ENCODE results near the gene TEX19. TPM values are rescaled to one million over a fixed set of nuclear protein-coding genes. Genes with fewer than 3 reads are reported as not detected.
"Not testable (repeated sequence)": the region's sequence is repeated elsewhere in the genome, so short reads cannot be mapped to it uniquely, and the experiment has no call there.

TEX19 gene
- total RNA-seq, 1 experiment from 2014 or later = 0.21 TPM

- H3K27ac ChIP-seq (ENCODE audit: low read length) = no peak overlapping the region
Observed at GRCh38 chr17:82410014-82410716, 51.1 kb downstream of the TEX19 start.

GRCh38 chr17:82411396-82412053, 52.5 kb downstream of the TEX19 start:
- Histone ChIP-seq H3K4me1 (ENCODE audit: control insufficient read depth, insufficient read depth, low read length) (peaks cover 9% of the 10 kb centered on the region), H3K36me3 (ENCODE audit: control insufficient read depth, insufficient read depth, low read length) (no peaks in the 10 kb centered on the region), H3K27ac (ENCODE audit: low read length) (no peak overlapping the region), H3K9me3 (ENCODE audit: control insufficient read depth, insufficient read depth, low read depth, low read length) (no peaks in the 10 kb centered on the region), H3K27me3 (ENCODE audit: control insufficient read depth, insufficient read depth, low read length) (no peaks in the 10 kb centered on the region), H3K4me3 (ENCODE audit: low read depth in 2 of 2, low read length in 2 of 2) (no peak overlapping the region)
- intact Hi-C loops (cut with micrococcal nuclease; ENCODE audit: unreplicated experiment) = no loop called here
- in situ Hi-C loops (cut with HindIII; ENCODE audit: low pct_unique_long_range_greater_than_20kb, low sequenced_read_pairs) = no loop called here
- no peak for DNase-seq (ENCODE audit: low read depth, low spot score)
- POLR2A ChIA-PET = no interaction called here
- BruUV-seq (replicated peaks) = no TSS peak
- CTCF ChIA-PET = interaction anchor here (0.7 kb wide), 1 partner anchor 41 kb away, joined by 5 read pairs; no protein-coding TSS in a partner anchor
- no peak for ATAC-seq
- TF ChIP-seq REST (IDR thresholded peaks at IDR 0.05; ENCODE audit: insufficient read depth in 1 of 2, low read depth in 2 of 2, low read length in 1 of 2) = no peak
- TF ChIP-seq, protein P1, sequence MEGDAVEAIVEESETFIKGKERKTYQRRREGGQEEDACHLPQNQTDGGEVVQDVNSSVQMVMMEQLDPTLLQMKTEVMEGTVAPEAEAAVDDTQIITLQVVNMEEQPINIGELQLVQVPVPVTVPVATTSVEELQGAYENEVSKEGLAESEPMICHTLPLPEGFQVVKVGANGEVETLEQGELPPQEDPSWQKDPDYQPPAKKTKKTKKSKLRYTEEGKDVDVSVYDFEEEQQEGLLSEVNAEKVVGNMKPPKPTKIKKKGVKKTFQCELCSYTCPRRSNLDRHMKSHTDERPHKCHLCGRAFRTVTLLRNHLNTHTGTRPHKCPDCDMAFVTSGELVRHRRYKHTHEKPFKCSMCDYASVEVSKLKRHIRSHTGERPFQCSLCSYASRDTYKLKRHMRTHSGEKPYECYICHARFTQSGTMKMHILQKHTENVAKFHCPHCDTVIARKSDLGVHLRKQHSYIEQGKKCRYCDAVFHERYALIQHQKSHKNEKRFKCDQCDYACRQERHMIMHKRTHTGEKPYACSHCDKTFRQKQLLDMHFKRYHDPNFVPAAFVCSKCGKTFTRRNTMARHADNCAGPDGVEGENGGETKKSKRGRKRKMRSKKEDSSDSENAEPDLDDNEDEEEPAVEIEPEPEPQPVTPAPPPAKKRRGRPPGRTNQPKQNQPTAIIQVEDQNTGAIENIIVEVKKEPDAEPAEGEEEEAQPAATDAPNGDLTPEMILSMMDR (IDR thresholded peaks at IDR 0.05) = no peak
- TF ChIP-seq POLR2AphosphoS5 (IDR thresholded peaks at IDR 0.05; ENCODE audit: low read depth, low read length) = no peak

More at GRCh38 chr17:82410014-82410716, 51.1 kb downstream of the TEX19 start:
- no peak for ATAC-seq
- no peaks in the 10 kb centered on the region for H3K27me3 ChIP-seq (ENCODE audit: control insufficient read depth, insufficient read depth, low read length)
- in situ Hi-C loops (cut with HindIII; ENCODE audit: low pct_unique_long_range_greater_than_20kb, low sequenced_read_pairs) (no loop called here), intact Hi-C loops (cut with micrococcal nuclease; ENCODE audit: unreplicated experiment) (no loop called here)
- no peak for DNase-seq (ENCODE audit: low read depth, low spot score)
- CTCF ChIA-PET = interaction anchor here (0.6 to 0.7 kb wide), 2 partner anchors 57 to 73 kb away, joined by 4 to 6 read pairs; no protein-coding TSS in a partner anchor
- no TSS peak for BruUV-seq (replicated peaks)
- H3K9me3 ChIP-seq (ENCODE audit: control insufficient read depth, insufficient read depth, low read depth, low read length) = no peaks in the 10 kb centered on the region
- H3K4me1 ChIP-seq (ENCODE audit: control insufficient read depth, insufficient read depth, low read length) = peaks cover 9% of the 10 kb centered on the region
- TF ChIP-seq POLR2AphosphoS5 (IDR thresholded peaks at IDR 0.05; ENCODE audit: low read depth, low read length) (no peak), TCF7L2 (IDR thresholded peaks at IDR 0.05; ENCODE audit: low read depth, low read length) (no peak), SIN3A (IDR thresholded peaks at IDR 0.05; ENCODE audit: borderline replicate concordance, insufficient read depth, low read depth, low read length) (no peak), REST (IDR thresholded peaks at IDR 0.05; ENCODE audit: insufficient read depth in 1 of 2, low read depth in 2 of 2, low read length in 1 of 2) (no peak)
- TF ChIP-seq, protein P1 (IDR thresholded peaks at IDR 0.05) = no peak
- POLR2A ChIA-PET = interaction anchor here (0.6 kb wide), 1 partner anchor 848 kb away, joined by 8 read pairs; no protein-coding TSS in a partner anchor
- H3K36me3 ChIP-seq (ENCODE audit: control insufficient read depth, insufficient read depth, low read length) = no peaks in the 10 kb centered on the region
- no peak overlapping the region for H3K4me3 ChIP-seq (ENCODE audit: low read depth in 2 of 2, low read length in 2 of 2)

GRCh38 chr17:82412081-82412480, 53.0 kb downstream of the TEX19 start:
- intact Hi-C loops (cut with micrococcal nuclease; ENCODE audit: unreplicated experiment) = not testable (repeated sequence)

More at GRCh38 chr17:82412081-82412480, 53.0 kb downstream of the TEX19 start:
- H3K9me3 ChIP-seq (ENCODE audit: control insufficient read depth, insufficient read depth, low read depth, low read length); H3K36me3 ChIP-seq (ENCODE audit: control insufficient read depth, insufficient read depth, low read length); H3K27me3 ChIP-seq (ENCODE audit: control insufficient read depth, insufficient read depth, low read length); in situ Hi-C loops (cut with HindIII; ENCODE audit: low pct_unique_long_range_greater_than_20kb, low sequenced_read_pairs); H3K4me1 ChIP-seq (ENCODE audit: control insufficient read depth, insufficient read depth, low read length); DNase-seq (ENCODE audit: low read depth, low spot score); ATAC-seq; H3K4me3 ChIP-seq (ENCODE audit: low read depth in 2 of 2, low read length in 2 of 2); POLR2A ChIA-PET; CTCF ChIA-PET; BruUV-seq (replicated peaks); H3K27ac ChIP-seq (ENCODE audit: low read length): not testable (repeated sequence)
